Activated naive CD4-positive, alpha-beta T cell treated with anti-CD3 and anti-CD28 coated beads, Interleukin-2, amount 50 U/mL, for 24 hours (primary cell): ENCODE data around the gene MAP3K12.

Source experiments
- H3K27ac Mint-ChIP-seq: one replicate; pipeline ENCODE4 v1.8.0; 2021; ENCODE audit warnings: mild to moderate bottlenecking, mixed read lengths
- H3K27me3 Mint-ChIP-seq: one replicate; pipeline ENCODE4 v1.8.0; 2021; ENCODE audit warnings: mixed read lengths
- H3K36me3 Mint-ChIP-seq: one replicate; pipeline ENCODE4 v1.8.0; 2021; ENCODE audit warnings: mixed read lengths
- H3K4me1 Mint-ChIP-seq: one replicate; pipeline ENCODE4 v1.8.0; 2021; ENCODE audit warnings: mixed read lengths
- H3K4me3 Mint-ChIP-seq: one replicate; pipeline ENCODE4 v1.8.0; 2021; ENCODE audit warnings: mild to moderate bottlenecking, mixed read lengths
- H3K9me3 Mint-ChIP-seq: one replicate; pipeline ENCODE4 v1.8.0; 2021; ENCODE audit warnings: mixed read lengths

Gene MAP3K12

DNA sequence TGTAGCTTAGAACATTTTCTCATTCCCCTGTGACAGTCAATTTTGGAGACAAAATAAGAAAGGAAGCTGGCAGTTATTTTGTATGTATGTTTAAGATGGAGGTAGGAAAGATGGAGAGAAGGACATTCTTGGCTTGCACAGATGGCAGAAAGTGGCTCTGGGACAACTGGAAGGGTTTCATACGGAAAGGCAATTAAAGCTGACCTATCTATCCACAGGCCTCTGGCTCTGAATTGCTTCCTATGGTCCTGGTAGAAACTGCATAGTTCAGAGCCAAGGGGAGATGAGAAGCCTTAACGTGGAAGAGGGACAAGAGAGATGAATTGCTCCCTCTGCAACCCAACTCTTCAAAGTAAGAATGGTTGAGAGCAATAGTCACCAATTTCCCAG, 16.0 kb upstream of the MAP3K12 start:
- H3K36me3 Mint-ChIP-seq = peaks cover 6% of the 10 kb centered on the region
- no peaks in the 10 kb centered on the region for H3K4me1 Mint-ChIP-seq
- no peaks in the 10 kb centered on the region for H3K9me3 Mint-ChIP-seq
- peak overlapping the region; percentile 55 for H3K27ac Mint-ChIP-seq
- no peak overlapping the region for H3K4me3 Mint-ChIP-seq
- H3K27me3 Mint-ChIP-seq = no peaks in the 10 kb centered on the region

DNA sequence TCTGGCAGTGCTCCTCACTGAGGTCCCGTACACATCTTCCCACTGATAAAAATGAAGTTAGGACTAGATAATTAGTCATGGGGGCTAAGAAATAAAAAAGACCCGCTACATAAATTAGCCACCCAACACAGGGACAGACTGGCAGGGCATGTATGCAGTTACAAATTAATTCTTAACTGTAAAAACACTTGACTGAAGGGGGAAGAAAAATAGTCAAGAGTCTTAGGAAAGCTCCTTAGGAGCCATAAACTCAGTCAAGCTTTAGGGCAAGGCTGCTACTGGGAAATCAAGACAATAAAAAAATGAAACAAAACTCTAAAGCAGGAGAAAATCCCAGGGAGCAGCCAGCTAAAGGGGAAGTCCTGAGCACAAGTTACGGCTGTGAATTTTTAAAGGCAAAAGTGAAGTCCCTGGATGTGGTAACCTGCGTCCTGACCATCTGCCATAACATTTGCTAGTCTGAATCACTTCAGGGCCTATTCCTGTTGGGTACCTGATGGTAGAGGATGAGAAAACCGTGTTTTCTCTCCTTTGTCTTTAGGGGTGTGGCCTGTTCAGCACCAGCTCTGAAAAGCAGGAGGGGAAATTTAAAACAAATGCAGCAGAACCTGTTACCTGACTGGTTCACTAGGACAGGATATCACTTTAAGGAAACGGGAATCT, 15.5 kb upstream of the MAP3K12 start:
- H3K27ac Mint-ChIP-seq = peak overlapping the region; percentile 55
- H3K4me1 Mint-ChIP-seq = no peaks in the 10 kb centered on the region
- H3K9me3 Mint-ChIP-seq = no peaks in the 10 kb centered on the region
- no peak overlapping the region for H3K4me3 Mint-ChIP-seq
- peaks cover 4% of the 10 kb centered on the region for H3K36me3 Mint-ChIP-seq
- H3K27me3 Mint-ChIP-seq = no peaks in the 10 kb centered on the region

DNA sequence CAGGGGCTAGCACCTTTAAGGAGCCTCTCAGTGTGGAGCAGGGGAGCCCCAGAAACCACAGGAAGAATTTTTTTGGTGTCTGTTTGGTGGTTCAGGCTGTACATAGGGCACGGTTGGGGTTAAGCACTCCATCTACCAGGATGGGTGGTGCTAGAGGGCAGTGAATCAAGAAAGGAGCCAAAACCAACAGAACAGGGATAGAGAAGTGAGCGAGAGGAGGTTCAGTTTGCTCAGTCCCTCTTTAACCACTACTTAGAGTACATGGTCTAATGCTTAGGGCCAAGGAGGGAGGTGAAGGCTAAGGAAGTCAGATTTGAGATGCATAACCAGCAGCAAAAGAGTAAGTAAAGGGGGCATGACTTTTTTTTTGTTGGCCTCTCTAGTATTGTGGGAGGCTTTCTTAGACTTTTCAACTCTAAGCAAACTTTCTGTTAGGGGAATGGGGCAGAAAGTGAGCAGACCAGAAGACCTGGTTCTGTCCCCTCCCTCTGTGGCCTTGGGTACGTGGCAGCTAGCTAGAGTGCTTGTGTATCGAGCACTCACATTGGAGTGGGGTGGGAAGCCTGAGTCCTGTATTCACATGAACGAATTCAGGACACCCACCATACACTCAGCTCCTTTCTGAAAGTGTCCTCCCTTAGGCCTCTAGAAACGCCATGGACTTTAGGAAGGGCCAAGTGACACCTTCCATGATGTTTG, 14.6 kb upstream of the MAP3K12 start:
- H3K4me1 Mint-ChIP-seq = peaks cover 2% of the 10 kb centered on the region
- peak overlapping the region; percentile 67 for H3K27ac Mint-ChIP-seq
- peaks cover 4% of the 10 kb centered on the region for H3K36me3 Mint-ChIP-seq
- H3K9me3 Mint-ChIP-seq = no peaks in the 10 kb centered on the region
- H3K27me3 Mint-ChIP-seq = no peaks in the 10 kb centered on the region
- no peak overlapping the region for H3K4me3 Mint-ChIP-seq

DNA sequence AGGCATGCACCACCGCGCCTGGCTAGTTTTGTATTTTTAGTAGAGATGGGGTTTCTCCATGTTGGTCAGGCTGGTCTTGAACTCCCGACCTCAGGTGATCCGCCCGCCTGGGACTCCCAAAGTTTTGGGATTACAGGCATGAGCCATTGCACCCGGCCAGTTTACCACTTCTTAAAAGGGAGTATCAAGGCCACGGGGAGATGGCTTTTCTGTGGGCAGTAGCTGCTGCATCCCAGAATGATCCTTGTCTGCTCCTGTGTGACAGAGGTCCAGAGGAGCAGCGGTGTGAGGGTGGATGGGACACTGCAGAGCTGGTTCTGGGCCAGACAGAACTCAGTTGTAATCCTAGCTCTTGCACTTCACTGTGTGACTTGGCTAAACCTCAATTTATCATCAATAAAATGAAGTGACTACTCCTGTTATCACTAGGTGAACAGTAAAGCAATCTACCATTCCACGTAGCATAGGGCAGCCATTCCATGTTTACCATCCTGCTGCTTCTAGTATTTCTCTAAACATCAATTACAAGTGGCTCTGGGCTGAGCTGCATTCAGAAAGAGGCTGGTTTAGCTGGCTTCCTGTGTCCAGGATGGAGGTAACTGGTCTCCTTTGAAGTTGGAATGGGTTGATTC, 11.0 kb upstream of the MAP3K12 start:
- peaks cover 8% of the 10 kb centered on the region for H3K4me1 Mint-ChIP-seq
- H3K36me3 Mint-ChIP-seq = peaks cover 4% of the 10 kb centered on the region

DNA sequence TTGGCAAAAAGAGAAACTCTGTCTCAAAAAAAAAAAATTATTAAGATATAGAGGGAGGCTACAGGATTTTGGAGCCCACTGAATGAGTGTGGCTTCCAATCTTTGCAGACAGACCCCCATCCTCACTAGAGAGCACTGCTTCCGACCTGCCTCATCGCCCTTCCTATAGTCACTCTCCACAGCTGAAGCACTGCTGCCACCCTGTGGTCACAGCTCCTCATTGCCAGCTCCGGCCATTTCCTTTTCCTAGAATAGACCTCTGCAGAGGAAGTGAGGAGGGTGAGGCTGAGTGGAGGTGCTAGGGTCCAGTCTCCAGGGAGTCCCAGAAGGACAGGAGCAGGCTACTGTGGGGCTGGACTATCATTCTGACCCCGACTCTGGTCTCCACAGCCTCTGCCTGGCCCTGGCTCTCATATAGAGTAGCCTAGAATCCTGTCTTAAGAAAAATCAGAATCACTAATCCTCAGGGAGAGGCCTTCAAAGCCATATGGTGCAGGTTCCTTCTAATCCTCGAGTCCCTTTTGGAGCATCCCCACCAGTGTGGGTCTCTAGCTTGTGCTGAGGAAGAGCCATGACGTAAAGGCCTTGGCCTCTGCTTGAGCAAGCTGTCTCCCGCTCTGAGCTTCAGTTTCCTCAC, 9.4 kb upstream of the MAP3K12 start:
- Mint-ChIP-seq H3K36me3 (peaks cover 2% of the 10 kb centered on the region), H3K4me1 (peaks cover 15% of the 10 kb centered on the region), H3K27me3 (no peaks in the 10 kb centered on the region), H3K9me3 (no peaks in the 10 kb centered on the region), H3K27ac (peak overlapping the region; percentile 38), H3K4me3 (no peak overlapping the region)

More for the DNA sequence above, 11.0 kb upstream of the MAP3K12 start:
- H3K4me3 Mint-ChIP-seq = no peak overlapping the region
- no peak overlapping the region for H3K27ac Mint-ChIP-seq
- H3K27me3 Mint-ChIP-seq = no peaks in the 10 kb centered on the region
- H3K9me3 Mint-ChIP-seq = no peaks in the 10 kb centered on the region

DNA sequence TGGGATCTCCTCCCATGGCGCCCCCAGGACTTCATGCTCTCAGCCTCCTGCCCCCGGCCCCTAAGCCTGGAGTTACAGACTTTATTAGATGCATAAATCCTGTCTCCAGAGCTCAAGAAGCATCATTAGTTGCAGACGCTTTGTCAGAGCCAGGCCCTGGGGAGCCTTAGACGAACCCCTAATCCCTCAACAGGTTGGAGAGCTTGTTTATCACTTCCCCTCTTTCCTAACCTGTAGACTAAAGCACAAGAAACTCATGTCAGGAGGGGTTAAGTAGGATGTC, 8.3 kb upstream of the MAP3K12 start:
- Mint-ChIP-seq H3K36me3 (peaks cover 1% of the 10 kb centered on the region), H3K4me3 (no peak overlapping the region), H3K9me3 (no peaks in the 10 kb centered on the region), H3K4me1 (peaks cover 19% of the 10 kb centered on the region), H3K27me3 (no peaks in the 10 kb centered on the region), H3K27ac (no peak overlapping the region)

DNA sequence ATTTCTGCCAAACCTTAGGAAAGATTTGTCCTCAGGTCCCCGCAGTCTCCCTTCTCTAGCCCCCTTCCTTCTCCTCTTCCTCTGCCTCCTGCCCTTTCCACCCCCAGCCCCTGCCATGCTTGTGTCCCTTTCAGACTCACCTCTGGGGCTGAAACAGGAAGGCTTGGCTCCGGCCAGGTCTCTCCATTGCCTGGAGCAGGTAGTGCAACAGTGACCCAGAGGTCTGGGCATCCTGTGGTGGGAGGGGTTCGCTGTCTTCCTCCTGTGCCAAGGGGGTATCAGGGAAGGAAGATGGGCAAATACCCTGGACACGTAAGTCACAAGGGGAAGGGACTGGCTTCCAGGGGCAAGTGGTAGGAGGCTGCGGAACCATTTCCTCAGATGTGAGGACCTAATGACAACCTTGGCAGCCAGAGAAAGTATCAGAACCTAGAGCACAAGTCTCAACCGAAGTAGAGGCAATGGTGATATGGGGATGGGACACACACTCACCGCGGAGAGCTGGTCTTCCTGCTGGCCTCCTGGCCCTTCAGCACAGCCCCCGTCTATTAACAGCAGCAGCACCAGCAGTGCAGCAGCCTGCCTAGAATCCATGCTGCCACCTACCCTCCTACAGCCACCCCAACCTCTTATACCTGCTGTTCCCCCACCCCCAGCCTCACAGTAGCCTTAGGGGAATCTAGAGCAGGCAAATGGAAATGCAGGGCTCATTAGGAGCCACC, 7.8 kb upstream of the MAP3K12 start, which contains the start of gene NPFF:
Gene NPFF (minus strand): TSS at position 604 of the 722 bp plus-strand sequence. CDS start 10 bp downstream, at position 594.
- Mint-ChIP-seq H3K27me3 (no peaks in the 10 kb centered on the region), H3K4me1 (peaks cover 22% of the 10 kb centered on the region), H3K36me3 (no peaks in the 10 kb centered on the region), H3K27ac (no peak within 1 kb of the TSS), H3K9me3 (no peaks in the 10 kb centered on the region), H3K4me3 (no peak within 1 kb of the TSS)

DNA sequence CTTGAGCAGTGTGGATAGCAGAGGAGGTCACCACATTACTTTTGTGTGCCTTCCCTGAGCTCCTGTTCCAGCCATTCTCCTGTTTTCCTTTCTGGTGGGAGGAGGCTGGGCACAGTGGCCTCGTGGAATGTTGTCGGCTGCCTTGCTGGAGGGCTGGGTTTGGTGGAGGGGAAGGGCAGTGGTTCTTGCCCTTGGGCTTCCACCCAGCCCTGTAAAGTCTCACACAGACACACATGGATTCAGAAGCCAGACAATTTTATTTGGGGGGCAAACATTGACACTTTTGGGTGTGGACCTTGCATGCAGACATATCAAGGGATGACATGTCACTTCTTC, 7.2 kb upstream of the MAP3K12 start:
- Mint-ChIP-seq H3K27me3 (no peaks in the 10 kb centered on the region), H3K36me3 (no peaks in the 10 kb centered on the region), H3K9me3 (no peaks in the 10 kb centered on the region), H3K4me3 (no peak overlapping the region), H3K4me1 (peaks cover 27% of the 10 kb centered on the region), H3K27ac (no peak overlapping the region)

DNA sequence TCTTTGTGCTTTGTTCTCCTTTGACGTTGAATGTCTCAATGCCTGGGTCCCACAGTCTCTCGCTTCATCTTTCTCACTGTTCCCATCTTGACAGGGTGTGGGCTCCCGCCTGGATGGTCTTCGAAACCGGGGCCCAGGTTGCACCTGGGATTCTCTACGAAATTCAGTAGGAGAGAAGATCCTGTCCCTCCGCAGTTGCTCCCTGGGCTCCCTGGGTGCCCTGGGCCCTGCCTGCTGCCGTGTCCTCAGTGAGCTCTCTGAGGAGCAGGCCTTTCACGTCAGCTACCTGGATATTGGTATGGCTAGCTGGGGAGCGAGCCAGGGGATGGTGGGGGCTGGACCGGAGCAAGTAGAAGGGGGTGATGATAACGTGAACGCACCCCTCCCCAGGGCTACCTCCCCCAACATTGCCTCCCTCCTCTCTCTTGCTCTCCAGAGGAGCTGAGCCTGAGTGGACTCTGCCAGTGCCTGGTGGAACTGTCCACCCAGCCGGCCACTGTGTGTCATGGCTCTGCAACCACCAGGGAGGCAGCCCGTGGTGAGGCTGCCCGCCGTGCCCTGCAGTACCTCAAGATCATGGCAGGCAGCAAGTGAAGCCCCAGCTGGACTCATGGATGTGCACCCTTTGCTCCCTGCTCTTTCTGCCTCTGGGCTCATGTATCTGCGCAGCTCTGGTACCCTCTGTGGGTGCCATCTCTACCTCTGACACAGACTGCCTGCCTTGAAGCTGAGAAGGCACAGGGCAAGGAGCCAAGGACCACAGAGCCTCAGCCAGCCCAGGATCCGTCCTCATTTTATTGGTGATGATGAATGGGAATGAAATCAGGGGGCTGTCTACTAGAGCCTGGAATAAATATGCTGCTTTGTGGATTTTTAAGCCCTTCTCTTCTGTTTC, 6.5 kb upstream of the MAP3K12 start:
- H3K9me3 Mint-ChIP-seq = no peaks in the 10 kb centered on the region
- no peak overlapping the region for H3K4me3 Mint-ChIP-seq
- no peaks in the 10 kb centered on the region for H3K27me3 Mint-ChIP-seq
- H3K27ac Mint-ChIP-seq = no peak overlapping the region
- H3K36me3 Mint-ChIP-seq = no peaks in the 10 kb centered on the region
- peaks cover 27% of the 10 kb centered on the region for H3K4me1 Mint-ChIP-seq

DNA sequence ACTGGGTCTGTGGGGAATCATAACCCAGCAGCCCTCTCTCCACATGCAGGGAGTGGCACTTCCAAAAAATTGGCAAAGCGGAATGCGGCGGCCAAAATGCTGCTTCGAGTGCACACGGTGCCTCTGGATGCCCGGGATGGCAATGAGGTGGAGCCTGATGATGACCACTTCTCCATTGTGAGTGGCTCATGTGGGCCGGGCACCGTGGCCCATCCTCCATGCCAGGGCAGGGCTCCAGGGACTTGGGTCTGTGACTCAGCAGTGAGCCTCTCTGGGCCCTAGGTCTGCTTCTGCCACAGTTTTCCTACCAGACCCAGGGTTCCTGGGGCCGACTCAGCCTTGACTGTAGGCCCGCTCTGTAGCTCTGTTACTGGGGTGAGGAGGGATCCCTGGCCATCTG, 5.8 kb upstream of the MAP3K12 start:
- peaks cover 29% of the 10 kb centered on the region for H3K4me1 Mint-ChIP-seq
- H3K36me3 Mint-ChIP-seq = no peaks in the 10 kb centered on the region
- H3K4me3 Mint-ChIP-seq = peak overlapping the region; percentile 16
- no peaks in the 10 kb centered on the region for H3K27me3 Mint-ChIP-seq
- H3K9me3 Mint-ChIP-seq = no peaks in the 10 kb centered on the region
- H3K27ac Mint-ChIP-seq = no peak overlapping the region

DNA sequence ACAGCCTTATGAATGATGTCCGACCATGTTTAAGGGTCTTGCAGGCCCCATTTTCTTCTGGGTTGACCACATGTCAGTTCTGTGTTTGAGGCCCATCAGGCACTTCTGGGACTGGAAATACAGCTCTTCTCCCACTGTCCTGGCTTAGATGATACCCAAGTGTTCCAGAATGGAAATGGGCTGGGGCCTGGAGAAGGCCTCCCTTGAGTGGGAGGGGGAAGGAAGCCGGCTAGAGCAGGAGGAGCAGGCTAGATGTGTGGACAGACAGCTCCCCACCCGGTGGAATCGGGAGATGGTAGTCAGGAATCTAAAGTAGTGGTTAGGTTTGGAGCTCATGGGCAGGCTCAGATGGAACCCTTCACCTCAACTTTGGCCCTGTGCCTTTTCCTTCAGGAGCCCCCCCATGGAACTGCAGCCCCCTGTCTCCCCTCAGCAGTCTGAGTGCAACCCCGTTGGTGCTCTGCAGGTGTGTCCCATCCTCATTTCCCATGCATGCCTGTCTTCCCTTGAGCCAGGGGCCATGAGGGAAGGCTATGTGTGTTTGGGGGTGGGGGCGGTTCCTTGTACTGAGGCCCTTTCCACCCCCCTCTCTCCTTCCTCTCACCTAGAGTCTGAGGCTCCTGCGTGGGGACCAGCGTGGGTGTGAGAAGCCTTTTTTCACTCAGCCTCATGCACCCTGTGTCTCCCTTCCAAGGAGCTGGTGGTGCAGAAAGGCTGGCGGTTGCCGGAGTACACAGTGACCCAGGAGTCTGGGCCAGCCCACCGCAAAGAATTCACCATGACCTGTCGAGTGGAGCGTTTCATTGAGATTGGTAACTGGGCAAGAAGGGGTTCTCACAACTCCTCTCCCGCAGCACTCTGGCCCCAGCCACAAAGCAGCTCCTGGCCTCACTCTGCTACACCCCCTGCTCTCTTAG, 5.0 kb upstream of the MAP3K12 start:
- Mint-ChIP-seq H3K36me3 (no peaks in the 10 kb centered on the region), H3K27me3 (no peaks in the 10 kb centered on the region), H3K4me3 (no peak overlapping the region), H3K27ac (no peak overlapping the region), H3K4me1 (peaks cover 33% of the 10 kb centered on the region), H3K9me3 (no peaks in the 10 kb centered on the region)

DNA sequence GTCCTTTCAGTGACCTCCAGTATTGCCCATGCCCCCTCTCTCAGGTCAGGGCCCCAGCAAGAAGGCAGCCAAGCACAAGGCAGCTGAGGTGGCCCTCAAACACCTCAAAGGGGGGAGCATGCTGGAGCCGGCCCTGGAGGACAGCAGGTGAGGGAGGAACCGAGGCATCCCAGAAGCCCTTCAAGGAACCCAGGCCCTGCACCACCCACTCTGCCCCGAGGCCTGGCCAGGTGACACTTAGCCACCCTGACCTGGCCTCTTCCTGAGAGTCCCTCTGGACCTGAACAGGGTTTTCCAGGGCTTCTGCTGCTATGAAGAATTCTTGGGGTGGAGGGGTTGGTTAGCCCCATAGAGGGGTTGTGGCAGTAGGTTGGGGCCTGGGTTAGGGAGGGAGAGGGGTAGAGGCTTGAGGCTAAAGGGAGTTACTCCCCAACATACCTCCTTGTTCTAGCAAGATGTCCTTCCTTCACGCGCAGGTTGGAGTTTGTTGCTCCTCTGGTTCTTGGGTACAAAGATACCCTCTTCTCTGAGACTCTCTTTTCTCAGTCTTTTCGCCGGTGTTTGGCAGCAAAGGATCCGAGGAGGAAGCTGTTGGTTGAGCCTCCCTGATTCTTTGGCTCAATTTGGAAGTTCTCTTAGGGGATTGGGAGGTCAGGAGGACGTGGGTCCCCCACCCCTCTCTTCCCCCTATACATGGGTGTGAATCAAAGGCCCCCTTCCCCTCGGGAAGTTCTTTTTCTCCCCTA, 3.9 kb upstream of the MAP3K12 start:
- peaks cover 35% of the 10 kb centered on the region for H3K4me1 Mint-ChIP-seq
- no peak overlapping the region for H3K27ac Mint-ChIP-seq
- H3K9me3 Mint-ChIP-seq = no peaks in the 10 kb centered on the region
- H3K27me3 Mint-ChIP-seq = no peaks in the 10 kb centered on the region
- H3K36me3 Mint-ChIP-seq = no peaks in the 10 kb centered on the region
- peak overlapping the region; percentile 42 for H3K4me3 Mint-ChIP-seq

DNA sequence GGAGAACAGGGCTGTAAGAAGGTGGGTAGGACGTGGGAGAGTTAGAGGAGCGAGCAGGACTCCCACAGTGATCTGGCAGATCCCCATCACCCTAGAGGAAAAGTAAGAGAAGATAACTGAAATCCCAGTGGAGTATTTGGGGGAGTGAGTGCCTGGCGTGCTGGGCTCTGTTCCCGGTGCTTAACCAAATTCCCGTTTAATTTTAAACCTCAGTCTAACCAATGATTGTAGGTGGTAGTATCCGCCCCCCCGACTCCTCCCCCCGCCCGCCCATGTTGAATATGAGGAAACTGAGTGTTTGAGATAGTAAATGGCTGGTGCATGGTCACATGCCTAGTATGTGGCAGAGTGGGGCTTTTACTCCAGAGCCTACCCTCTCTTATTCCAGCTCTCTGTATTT, 3.1 kb upstream of the MAP3K12 start:
- Mint-ChIP-seq H3K4me1 (peaks cover 44% of the 10 kb centered on the region), H3K4me3 (peak overlapping the region; percentile 91), H3K36me3 (no peaks in the 10 kb centered on the region), H3K27me3 (no peaks in the 10 kb centered on the region), H3K9me3 (no peaks in the 10 kb centered on the region), H3K27ac (no peak overlapping the region)
